HG03139 (cell line): ENCODE results near the gene TBX3.

Source experiments
- ATAC-seq: cut with Tn5 transposase; IDR thresholded peaks from one replicate; pipeline ENCODE4 v1.9.1; 2021; ENCODE audit not compliant: unreplicated experiment

Gene TBX3

DNA sequence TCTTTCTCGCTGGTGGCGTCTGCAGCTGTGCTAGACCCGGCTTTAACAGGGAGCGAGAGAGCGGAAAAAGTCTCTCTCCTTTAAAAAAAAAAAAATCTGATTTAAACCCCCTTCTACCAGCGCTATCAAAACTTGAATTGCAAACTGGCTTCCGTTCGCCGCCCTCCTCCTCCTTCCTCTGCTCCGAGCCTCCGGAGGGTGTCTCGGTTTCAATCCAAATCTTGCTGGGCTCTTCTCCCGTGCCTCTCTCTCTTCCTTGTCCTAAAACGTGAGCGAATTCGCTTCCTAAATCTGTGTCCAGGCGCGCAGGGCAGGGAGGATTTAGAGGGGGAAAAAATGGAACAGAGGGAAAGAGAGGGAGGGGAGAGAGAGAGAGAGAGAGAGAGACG, 272 bp downstream of the TBX3 start:
- ATAC-seq = no peak

DNA sequence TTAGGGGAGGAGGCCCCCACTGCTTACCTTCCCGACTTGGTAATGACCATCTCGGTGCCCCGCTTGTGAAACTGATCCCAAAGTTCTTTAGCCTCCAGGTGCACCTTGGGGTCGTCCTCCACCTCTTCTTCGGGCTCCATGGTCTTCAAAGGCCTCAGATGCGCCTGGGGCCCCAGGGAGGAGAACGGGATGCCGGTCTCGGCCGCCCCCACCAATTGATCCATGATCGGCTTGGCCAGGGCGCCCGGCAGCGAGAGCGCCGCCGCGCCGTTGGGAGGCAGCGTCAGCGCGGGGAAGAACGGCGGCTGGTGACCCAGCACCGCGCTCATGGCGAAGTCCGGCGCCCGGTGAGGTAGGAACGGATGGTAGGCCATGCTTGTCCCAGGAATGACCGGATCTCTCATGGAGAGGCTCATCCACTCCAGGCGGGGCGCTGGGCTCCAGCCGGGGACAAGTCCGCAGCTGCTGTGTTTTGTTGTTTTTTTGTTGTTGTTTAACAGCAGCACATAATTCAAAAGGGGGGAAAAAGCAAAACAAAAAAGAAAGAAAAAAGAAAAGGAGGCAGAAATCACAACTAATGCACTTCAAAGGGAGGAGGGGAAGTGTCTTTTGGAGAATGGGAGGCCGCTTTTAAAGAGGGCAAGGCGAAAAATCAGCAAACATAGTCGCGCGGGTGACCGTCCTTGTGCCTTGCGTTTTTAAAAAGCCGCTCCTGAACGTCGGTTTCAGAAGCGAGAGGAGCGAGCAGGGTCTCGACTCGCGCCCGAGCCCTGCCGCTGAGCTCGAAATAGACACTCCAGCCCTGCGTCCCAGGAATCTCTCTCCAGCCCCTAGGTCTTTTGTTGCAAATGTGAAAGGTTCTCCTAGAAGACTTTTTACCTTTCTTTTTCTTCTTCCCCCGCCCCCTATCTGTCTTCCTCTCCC, 928 bp downstream of the TBX3 start:
- no peak for ATAC-seq

DNA sequence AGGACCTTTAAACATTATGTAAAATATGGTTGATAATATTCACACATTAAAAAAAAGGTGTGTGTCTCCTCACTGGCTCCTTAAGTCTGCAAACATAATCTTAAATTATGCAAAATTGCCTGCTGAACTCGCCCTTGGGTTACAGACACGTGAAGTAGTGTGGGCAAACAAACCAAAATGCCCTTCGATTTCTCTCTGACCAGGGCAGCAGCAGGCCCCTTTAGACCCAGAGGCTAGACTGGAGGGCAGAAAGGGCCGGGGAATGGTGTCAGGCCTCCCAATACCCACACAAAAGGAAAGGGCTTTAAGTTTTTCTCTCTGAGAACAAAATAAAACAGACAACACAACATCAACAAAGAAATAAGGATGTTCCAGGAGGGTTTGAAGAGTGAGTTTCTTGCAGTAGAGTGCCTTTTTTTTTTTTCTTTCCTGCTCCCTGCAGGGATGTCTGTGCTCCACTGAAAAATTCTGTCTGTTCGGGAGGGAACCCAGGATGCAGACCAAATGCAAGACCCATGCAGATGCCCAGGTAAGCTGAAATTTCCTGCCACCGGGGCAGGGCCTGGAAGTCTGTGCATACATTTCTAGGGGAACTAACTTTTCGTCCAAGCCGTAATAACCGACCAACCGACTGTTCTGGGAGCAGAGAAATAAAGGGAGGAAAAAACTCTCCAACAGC, 1.7 kb downstream of the TBX3 start:
- no peak for ATAC-seq

DNA sequence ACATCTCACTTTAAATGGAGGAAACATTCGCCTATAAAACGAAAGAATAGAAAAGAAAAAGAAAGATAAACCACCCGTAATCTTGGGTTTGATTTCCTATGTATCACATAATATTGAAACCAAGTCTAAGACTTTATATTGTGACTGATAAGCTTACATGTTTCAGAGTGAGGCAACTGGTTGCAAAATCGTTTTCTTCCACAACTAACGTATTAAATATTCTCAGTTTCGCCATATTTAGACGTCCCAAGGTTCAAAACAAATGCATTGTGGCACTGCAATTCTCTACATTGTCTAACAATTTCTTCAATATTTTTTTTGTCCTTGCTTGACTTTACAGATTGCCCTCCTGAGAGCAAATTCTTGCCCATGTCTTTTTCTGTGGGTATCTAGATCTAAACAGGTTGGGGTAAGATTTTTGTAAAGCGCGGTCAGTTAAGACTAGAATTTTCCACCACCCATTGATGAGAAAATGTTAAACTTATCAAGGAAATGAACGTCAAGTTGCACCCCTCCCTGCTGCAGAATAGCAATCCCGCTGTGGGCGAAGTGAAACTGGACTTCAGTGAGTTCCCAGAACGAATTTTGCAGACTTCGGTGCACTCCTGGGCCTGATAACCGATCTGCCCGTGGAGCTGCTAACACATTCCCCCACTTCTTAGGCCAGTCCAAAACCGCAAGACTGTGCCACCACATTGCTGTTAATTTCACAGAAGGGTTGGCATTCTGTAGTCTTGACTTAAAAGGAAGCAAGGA, 2.7 kb downstream of the TBX3 start:
- ATAC-seq = no peak

DNA sequence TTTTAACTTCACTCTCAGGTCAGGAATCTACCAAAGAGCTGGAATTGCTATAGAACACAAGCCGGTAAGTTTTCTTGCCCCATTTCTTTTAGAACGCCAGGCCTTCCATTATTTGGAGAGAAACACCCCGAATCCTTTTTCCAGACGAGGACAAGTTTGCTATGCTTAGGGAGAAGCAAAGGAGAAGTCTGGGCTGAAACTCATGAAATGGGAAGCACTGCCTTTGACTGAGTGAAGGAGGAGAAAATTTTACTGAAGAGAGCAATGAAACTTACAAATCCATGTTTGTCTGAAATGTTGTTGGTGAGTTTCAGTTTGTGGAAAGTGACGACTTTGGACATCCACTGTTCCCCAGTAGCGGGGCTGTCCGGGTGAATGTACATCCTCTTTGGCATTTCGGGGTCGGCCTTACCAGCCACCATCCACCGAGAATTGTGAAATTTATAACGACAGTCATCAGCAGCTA, 3.3 kb downstream of the TBX3 start:
- ATAC-seq = no peak

DNA sequence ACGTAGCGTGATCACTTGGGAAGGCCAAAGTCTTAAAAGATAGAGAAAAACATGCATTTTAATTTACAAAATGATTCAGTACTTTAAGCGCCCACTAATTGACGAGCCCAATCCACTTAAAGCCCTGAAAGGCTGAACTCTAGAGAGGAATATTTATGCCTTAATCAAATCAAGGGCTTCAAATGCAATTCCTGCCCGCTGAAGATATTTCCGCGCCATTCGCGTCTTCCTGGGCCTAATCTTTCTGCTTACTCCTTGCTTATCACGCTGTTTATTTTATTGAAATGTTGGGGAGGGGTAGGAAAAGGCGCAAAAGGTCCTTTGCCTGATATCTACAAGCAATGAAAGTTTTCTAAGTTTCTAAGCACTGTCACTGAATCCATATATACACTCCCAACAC, 4.0 kb downstream of the TBX3 start:
- ATAC-seq = no peak

DNA sequence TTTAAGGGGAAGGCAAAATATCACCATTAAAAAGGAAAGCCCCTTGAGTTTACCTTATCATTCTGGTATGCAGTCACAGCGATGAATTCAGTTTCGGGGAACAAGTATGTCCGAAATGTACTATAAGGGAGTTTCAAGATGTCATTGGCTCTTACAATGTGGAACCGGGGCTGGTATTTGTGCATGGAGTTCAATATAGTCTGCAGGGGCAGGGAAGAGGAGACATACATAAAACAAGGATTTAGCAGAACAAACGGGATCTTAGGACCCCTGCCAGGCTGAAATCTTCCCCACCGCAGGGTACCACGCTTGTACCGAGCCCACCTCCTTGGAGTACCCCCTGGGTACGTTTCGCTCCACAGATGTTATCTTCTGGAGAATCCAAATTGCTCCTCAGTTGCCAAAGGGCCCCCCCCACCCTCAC, 4.5 kb downstream of the TBX3 start:
- no peak for ATAC-seq

DNA sequence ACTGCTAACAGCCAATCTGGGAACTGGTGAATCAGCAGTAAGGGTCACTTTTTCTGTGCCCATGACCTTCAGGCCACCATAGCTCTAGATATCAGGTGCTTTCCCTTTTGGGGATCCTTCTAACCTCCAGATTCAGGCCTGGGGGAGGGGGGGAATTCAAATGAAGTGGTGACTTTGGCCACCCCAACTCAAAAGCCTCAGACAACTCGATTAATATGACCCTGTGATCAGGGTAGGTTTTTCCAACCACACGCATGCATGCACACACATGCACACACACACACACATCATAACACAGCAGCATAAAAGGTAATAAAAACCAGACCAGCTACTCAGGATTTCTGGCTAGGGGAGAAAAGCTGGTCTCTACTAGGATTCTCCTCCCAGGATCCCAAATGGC, 5.3 kb downstream of the TBX3 start:
- ATAC-seq = no peak

DNA sequence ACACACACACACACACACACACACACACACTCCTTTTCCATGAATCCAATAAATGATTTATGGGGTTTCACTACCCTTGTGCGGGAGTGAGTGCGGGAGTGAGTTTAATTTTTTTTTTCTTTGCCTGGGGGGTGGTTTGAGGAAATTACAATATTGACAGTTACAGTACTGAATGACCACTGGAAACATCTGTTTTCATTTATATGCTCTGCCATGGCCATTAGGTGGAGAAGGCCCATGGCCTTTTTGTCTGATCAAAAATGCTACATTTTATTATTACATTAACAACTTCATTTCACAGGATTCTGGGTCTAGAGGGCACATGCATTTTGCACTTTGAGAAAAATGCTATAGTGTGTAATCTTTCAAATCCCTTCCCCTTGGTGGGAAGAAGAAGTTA, 5.9 kb downstream of the TBX3 start:
- no peak for ATAC-seq

DNA sequence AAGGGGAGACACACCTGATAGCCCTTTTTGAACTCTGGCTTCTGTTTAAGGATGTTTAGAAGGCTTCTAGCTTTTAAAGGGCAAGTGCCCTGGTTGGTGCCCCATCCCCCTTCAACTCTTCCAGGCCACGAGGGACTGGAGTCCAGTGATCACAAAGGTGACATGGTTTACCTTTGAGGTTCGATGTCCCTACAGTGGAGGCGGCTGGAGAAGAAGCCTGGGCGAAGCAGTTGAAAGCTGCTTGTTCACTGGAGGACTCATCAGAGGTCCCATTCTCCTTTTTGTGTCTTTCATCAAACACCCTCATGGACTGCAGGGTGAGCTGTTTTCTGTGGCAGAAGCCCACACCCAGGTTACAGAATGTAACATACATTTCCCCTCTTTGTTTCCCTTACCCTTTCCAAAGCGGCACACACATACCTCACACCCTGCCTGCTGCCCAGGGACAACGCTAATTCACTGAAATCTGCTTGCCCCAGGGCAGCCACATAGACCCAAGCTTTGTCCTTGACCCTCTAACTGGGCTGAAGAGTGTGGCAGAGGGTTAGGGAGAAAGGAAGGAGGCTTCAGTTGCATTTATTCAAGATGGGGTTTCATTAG, 7.7 kb downstream of the TBX3 start:
- no peak for ATAC-seq

DNA sequence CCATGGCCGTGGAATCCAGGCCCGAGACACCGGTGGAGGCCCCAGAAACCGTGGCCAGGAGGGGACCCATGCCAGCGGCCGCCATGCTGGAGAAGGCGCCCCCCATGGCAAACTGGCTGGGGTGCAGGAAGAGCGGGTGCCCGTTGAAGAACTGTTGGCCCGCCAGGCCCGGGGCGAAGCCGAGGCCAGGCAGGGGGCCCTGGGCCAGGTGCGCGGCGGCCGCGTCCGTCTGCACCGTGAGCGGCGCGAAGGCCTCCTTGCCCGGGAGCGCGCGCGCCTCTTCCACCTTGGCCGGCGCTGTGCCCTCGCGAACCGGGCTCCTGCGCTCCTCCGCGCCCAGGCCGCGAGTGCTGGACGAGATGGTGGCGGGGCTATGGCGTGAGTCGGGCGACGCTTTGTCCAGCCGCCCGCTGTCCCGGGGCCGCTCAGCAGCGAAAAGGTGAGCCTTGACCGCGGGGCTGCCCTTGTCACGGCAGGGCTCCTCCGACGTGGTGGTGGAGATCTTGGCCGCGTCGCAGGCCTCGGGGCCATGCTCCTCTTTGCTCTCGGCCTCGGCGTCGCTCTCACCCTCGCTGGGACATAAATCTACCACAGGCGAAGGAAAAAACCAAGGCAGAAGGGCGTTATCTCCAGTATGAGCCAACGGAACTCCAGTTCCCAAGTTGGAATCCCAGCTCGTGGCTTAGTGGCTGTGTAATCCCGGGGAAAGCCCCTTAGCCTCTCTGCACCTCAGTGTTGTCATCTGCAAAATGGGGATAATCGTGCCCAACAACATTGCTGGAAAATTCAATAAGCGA, 9.5 kb downstream of the TBX3 start:
- ATAC-seq = no peak

DNA sequence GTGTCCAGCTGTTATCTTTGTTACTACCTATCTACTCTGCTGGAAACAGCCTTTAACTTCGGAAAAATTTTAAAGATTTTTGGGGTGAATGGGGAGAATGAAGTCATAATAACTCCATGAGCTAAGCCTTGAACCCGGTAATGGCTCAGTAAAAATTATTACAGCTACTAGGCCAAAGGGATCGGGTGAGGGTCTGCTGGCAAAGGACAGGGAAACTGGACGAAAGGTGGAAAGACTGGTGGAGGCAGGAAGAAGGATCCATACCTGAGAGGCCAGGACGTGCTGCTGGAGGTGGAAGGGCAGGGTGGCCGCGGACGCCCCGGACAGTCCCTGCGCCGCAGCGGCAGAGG, 10.1 kb downstream of the TBX3 start:
- ATAC-seq = no peak

DNA sequence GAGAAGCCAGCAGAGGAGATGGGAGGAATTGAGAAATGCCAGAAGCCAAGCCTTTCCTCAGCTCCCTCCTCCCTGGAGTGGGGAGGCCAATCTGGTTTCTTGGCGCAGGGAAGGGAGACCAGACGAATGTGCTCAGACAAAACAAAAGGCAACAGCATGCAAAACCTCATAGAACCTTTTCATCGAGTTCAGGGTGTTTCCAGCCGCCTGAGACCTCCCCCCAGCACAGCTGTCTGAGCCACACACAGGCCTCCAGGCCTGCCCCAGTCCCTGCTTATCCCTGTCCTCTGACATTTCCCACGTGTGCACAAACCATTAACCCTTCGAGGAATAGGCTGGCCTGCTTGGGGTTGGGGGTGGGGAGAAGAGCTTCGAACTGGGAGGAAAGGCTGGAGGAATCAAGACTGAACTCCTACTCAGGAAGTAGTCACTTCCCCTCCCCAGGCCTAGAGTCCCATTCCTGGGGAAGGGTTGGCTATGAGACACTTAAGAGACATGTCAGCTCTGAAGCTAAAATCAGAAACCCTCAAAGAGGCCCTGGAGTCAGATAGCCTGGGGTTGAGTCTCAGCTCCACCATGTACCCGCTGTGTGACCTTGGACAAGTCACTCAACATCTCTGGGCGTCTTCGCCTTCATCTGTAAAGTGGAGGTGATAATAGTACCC, 10.7 kb downstream of the TBX3 start:
- ATAC-seq = no peak

DNA sequence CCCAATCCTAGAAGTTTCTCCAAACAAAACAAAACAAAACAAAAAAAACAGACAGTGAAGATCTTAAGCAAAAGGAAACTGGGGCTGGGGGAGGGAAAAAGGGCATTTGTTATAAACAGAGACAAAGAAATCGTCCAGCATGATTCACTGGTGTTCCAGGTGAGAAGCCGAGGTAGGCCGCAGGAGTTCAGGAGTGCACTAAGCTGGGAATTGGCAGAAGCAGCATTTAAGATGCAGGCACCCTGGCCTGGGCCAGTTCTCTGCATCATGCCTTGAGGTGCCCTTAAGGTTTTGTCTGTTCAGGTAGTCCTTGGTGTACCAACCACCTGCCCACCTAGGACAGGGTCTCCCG, 11.2 kb downstream of the TBX3 start:
- no peak for ATAC-seq

DNA sequence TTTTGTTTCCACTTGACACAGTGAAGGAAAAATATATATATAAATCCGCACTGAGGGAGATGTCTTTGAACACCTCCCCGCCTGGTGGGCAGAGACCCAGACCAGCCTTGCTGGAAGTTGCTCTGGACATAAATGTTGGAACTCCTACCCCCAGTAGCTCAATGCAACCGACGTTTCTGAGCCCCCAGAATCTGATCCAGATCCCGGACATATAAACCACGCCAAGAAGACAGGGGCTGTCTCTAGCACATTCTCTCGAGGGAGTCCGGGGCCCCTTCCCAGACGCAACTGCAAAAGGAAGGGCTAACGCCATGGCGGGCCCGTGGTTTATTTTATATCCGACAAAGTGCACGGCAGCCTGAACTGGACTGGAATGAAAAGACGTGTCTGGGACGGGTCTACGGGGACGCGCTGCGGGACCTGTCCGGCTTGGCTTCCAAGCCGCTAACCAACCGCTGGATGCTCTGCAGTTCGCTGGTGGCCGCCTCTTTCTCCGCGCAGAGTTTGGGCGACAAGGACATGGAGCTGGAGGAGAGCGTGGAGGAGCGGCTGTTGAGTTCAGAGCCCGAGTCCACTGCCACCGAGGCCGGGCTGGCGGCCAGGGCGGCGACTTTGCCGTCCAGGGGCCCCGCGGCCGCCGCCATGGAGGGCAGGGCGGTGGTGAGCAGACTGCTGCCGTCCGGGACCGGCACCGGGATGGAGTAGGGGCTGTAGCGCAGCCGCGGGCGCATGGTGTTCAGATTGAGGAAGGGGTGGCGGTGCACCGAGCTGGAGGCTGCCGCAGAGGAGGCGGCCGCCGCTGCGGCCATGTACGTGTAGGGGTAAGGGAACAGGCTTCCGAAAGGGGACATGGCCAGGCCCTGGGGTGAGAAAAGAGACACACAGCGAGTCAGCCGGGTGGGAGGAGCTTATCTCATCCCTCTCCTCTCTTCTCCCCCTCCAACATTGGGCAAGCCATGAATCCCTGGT, 12.2 kb downstream of the TBX3 start:
- no peak for ATAC-seq

DNA sequence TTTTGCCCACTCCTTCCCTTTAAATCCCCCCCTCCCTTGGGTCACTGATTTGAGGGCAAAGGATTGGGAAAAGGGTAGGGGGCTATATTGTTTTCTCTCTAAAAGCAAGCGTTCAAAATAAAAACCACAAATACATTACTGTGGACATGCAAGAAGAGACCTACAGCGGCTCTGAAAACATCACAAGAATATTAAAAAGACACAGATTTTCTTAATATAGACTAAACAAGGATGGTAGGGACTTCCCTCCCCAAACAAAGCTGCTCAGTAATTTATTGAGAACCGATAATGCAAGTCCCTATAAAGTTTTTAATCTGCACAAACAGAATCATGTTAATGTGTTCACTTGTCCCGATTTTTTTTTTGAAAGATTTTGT, 12.9 kb downstream of the TBX3 start:
- ATAC-seq = no peak

DNA sequence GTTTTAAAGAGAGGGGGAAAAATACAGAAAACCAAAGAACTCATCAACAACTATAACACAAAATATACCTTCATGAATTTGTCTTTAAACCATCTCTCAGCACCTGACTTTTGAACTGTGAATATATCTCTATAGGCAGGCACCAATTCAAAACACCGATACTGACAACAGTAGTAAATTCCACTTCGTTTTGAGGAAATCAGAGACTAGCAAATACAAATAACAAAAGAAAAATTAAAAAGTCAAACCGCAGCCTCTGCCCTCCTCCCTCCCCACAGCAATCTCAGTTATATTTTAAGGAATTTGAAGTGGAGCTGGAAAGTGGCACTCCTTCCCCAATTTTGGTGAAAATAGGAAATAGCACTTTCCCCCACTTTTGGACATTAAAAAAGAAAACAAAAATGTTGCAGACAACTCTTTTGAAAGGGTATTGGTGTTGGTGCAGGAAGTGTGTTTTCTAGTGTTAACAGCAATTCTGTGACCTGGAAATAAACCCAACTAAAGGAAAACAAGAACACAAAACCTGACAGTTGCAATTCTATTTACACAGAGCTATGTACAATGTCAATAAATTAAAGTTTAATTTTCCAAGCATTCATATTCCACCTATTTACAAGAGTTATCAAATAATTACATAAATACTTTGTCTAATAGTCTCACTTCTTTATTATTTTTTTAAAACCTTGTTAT, 13.5 kb downstream of the TBX3 start:
- no peak for ATAC-seq
